DLD1 (cell line): ENCODE measurements around the gene OXER1.

Experiments
- in situ Hi-C: cut with HindIII; loops from 2 replicates; pipeline ENCODE4 v1.10.0; 2017; ENCODE audit warnings: low sequenced_read_pairs

OXER1 gene

GRCh38 chr2:42713920-42714319 lies 50.0 kb downstream of the OXER1 start:
- in situ Hi-C loops: no loop called here

GRCh38 chr2:42712934-42713333 lies 51.0 kb downstream of the OXER1 start:
- in situ Hi-C loops: no loop called here
